Hematopoietic multipotent progenitor cell treated with erythropoietin and hydrocortisone succinate and interleukin-3 and kit ligand, for 17 days (in vitro differentiated cells): ENCODE data around the gene PSME2.

Experiments used
- DNase-seq: peaks from one replicate; pipeline ENCODE4 v3.0.0-alpha.2; 2015; ENCODE audit warnings: low spot score

PSME2 gene

GRCh38 chr14:24179294-24179960 is 33.0 kb upstream of the PSME2 start:
- DNase-seq = no peak

- no peak for DNase-seq
Observed at GRCh38 chr14:24178399-24179178, 32.2 kb upstream of the PSME2 start.

- DNase-seq = no peak
Observed at GRCh38 chr14:24177891-24178290, 31.5 kb upstream of the PSME2 start.

- no peak for DNase-seq
Observed at GRCh38 chr14:24177041-24177825, 30.8 kb upstream of the PSME2 start.

GRCh38 chr14:24176599-24176998 is 30.2 kb upstream of the PSME2 start:
- no peak for DNase-seq

- no peak for DNase-seq
Observed at GRCh38 chr14:24172871-24173281, 26.5 kb upstream of the PSME2 start.

- no peak for DNase-seq
Observed at GRCh38 chr14:24172261-24172860, 26.0 kb upstream of the PSME2 start.

- peak; percentile 25 for DNase-seq
Observed at GRCh38 chr14:24171422-24172260, 25.2 kb upstream of the PSME2 start, which contains the start of gene REC8. Gene REC8, plus strand, starts transcription at chr14:24172080. Its CDS starts 473 bp downstream, at chr14:24172553.

GRCh38 chr14:24167469-24168114 is 21.2 kb upstream of the PSME2 start:
- DNase-seq = peak; percentile 22

- DNase-seq = no peak
Observed at GRCh38 chr14:24165785-24166184, 19.4 kb upstream of the PSME2 start.

GRCh38 chr14:24164518-24164991 is 18.1 kb upstream of the PSME2 start:
- DNase-seq = no peak

- DNase-seq = peak; percentile 54
Observed at GRCh38 chr14:24162093-24162492, 15.7 kb upstream of the PSME2 start.

GRCh38 chr14:24160850-24161804 is 14.7 kb upstream of the PSME2 start, which contains the start of gene IRF9:
Gene IRF9, plus strand, starts transcription at chr14:24161265. Its CDS starts 880 bp downstream, at chr14:24162145.
- DNase-seq = peak; percentile 100

- no peak for DNase-seq
Observed at GRCh38 chr14:24160499-24160849, 14.1 kb upstream of the PSME2 start.

- no peak for DNase-seq
Observed at GRCh38 chr14:24159777-24160498, 13.5 kb upstream of the PSME2 start.

- no peak for DNase-seq
Observed at GRCh38 chr14:24157331-24157730, 10.9 kb upstream of the PSME2 start.

GRCh38 chr14:24156840-24157239 is 10.4 kb upstream of the PSME2 start:
- no peak for DNase-seq

GRCh38 chr14:24155100-24155499 is 8.7 kb upstream of the PSME2 start:
- no peak for DNase-seq
